ENCODE measurements around the gene PAN3. TPM values are rescaled to one million over a fixed set of nuclear protein-coding genes. Genes with fewer than 3 reads are reported as not detected.

The PAN3 gene
- total RNA-seq, 4 donors from 2014 or later = 18.4 to 42.9 (median 20.2) TPM

DNA sequence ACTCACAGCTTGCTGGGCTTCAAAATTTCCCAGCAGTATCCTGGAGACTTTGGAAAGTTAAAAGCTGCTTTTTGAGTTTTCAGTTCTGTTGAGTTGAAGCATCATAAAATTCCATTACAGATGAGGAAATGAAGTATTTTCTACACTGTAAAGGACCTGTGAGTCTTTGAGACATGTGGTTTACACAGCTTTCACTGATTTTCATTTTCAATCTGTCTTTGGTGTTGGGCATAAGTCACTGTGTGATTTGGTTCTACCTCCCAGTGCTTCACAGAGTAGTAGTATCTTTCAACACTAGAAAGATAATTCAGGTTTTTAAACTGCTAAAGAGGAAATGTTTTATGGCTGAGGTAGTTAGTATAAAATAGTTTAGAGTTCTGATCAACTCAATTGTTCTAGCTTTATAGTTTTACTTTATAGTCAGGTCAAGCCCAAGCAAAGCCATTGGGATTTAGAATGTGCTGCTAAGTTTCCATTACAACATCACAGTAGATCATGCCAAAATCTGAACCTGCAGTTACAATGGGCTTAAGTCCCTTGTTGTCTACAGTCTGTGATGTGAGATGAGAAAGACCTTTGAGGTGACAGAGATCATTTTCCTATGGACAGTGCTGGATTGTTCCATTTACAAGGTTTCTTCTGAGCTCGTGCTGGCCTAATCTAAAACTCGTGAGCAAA, 195.0 kb downstream of the PAN3 start:
- H3K4me1 ChIP-seq = peaks cover 0 to 22% (median 3%) of the 10 kb centered on the region in 3 donors
- TF ChIP-seq, protein P1, sequence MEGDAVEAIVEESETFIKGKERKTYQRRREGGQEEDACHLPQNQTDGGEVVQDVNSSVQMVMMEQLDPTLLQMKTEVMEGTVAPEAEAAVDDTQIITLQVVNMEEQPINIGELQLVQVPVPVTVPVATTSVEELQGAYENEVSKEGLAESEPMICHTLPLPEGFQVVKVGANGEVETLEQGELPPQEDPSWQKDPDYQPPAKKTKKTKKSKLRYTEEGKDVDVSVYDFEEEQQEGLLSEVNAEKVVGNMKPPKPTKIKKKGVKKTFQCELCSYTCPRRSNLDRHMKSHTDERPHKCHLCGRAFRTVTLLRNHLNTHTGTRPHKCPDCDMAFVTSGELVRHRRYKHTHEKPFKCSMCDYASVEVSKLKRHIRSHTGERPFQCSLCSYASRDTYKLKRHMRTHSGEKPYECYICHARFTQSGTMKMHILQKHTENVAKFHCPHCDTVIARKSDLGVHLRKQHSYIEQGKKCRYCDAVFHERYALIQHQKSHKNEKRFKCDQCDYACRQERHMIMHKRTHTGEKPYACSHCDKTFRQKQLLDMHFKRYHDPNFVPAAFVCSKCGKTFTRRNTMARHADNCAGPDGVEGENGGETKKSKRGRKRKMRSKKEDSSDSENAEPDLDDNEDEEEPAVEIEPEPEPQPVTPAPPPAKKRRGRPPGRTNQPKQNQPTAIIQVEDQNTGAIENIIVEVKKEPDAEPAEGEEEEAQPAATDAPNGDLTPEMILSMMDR (IDR thresholded peaks at IDR 0.05) = no peak
- TF ChIP-seq POLR2A (IDR thresholded peaks at IDR 0.05) = no peak
- WGBS, 2 donors = 83 to 93% methylated on average over 2 of the region's 2 CpGs
- H3K4me3 ChIP-seq = no peak overlapping the region
- no peak overlapping the region for H3K27ac ChIP-seq
- no peak for DNase-seq
- H3K36me3 ChIP-seq = no peaks in the 10 kb centered on the region
- H3K27me3 ChIP-seq = peaks cover 0 to 12% (median 0%) of the 10 kb centered on the region in 4 donors
- H3K9me3 ChIP-seq = no peaks in the 10 kb centered on the region
- intact Hi-C loops (cut with DNase I) = no loop called here

DNA sequence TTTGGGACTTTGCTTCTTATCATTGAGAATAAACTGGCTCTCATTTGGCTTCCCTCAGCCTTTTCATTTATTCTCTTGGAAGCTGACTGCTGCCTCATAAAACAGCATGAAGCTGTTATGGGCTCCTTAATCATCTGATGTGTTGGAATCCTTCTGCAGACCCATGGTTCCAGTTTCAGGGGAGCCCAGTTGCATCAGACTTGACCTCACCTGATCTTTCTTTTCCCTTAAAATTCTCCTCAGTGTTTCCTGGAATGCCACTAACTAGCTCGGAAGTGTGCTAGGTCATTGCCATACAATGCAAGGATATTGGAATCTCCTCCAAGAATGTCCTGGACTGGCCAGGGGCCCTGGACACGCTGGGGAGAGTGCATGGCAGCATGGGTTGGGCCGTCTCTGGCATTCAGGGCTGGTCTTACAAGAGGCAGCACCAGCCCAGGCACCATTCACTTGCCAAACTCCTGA, 197.9 kb downstream of the PAN3 start:
- peaks cover 0 to 20% (median 9%) of the 10 kb centered on the region in 3 donors for H3K4me1 ChIP-seq
- 58 to 59% methylated on average over 3 of the region's 3 CpGs for WGBS, 2 donors
- H3K36me3 ChIP-seq = no peaks in the 10 kb centered on the region
- H3K4me3 ChIP-seq = no peak overlapping the region
- intact Hi-C loops (cut with DNase I) = no loop called here
- no peak overlapping the region for H3K27ac ChIP-seq
- no peak for DNase-seq
- H3K27me3 ChIP-seq = peaks cover 0 to 18% (median 0%) of the 10 kb centered on the region in 4 donors
- TF ChIP-seq POLR2A (IDR thresholded peaks at IDR 0.05) = no peak
- TF ChIP-seq, protein P1 (IDR thresholded peaks at IDR 0.05) = no peak
- no peaks in the 10 kb centered on the region for H3K9me3 ChIP-seq

DNA sequence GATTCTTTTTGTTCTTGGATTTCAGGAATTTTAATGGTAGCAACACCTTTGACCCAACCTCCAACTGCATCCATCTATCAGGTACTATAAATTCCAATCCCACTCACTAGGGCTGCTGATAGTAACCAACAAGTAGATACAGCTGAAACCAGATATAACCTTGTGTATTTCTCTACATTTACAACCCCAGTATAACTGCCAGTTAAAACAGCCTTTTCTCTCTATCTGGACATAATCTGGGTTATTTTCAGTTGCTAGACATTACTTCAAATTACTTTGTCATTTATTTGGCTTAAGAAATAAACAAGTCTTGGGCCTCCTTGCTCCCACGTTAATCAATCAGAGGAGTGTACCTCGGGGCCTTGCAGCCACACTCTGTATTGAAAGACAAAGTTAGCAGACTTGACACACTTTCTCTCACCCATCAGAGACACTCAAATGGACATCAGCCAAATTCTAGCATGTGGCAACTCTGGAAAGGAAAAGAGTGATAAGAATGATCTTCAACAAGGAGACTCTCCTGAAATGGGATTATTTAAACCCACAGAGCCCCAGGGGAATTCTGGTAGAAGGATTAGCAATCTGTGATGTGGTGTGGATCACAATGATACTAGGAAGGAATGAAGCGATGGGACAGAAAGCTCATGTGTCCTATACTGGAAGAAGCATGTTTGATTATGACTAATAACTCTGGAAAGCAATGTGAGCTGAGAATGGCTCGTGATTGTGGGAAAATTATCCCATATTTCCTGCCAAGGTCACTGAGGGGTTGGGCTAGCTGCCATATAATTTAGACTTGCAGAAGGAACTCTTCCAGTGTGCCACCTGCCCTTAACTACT, 199.0 kb downstream of the PAN3 start:
- no peak overlapping the region for H3K27ac ChIP-seq
- DNase-seq = no peak
- WGBS, 2 donors = 24 to 31% methylated on average over 4 of the region's 4 CpGs

GRCh38 chr13:28338006-28338574, 199.7 kb downstream of the PAN3 start:
- 25 to 34% methylated on average over 4 of the region's 4 CpGs for WGBS, 2 donors
- H3K27ac ChIP-seq = no peak overlapping the region
- H3K9me3 ChIP-seq = no peaks in the 10 kb centered on the region
- peaks cover 0 to 18% (median 0%) of the 10 kb centered on the region in 4 donors for H3K27me3 ChIP-seq
- TF ChIP-seq, protein P1 (IDR thresholded peaks at IDR 0.05) = no peak
- TF ChIP-seq POLR2A (IDR thresholded peaks at IDR 0.05) = no peak
- no peak for DNase-seq
- peak overlapping the region in 1 of 4 donors; percentile 8 for H3K4me3 ChIP-seq
- no peaks in the 10 kb centered on the region for H3K36me3 ChIP-seq
- intact Hi-C loops (cut with DNase I) = no loop called here
- H3K4me1 ChIP-seq = peaks cover 0 to 20% (median 9%) of the 10 kb centered on the region in 3 donors

More for the DNA sequence above, 199.0 kb downstream of the PAN3 start:
- Histone ChIP-seq H3K36me3 (no peaks in the 10 kb centered on the region), H3K27me3 (peaks cover 0 to 18% (median 0%) of the 10 kb centered on the region in 4 donors), H3K4me1 (peaks cover 0 to 20% (median 9%) of the 10 kb centered on the region in 3 donors), H3K4me3 (no peak overlapping the region), H3K9me3 (no peaks in the 10 kb centered on the region)
- no peak for TF ChIP-seq POLR2A (IDR thresholded peaks at IDR 0.05)
- TF ChIP-seq, protein P1 (IDR thresholded peaks at IDR 0.05) = no peak
- intact Hi-C loops (cut with DNase I) = no loop called here
